NT2/D1 (cell line): ENCODE results near the gene WWTR1.

ENCODE experiments used
- YY1 ChIP-seq: IDR thresholded peaks from 2 replicates; pipeline ENCODE4 v1.6.1; 2011; ENCODE audit not compliant: insufficient read length, insufficient read depth
- ZNF274 ChIP-seq: IDR thresholded peaks from 2 replicates; pipeline ENCODE4 v1.6.1; 2011; ENCODE audit warnings: mild to moderate bottlenecking, low read depth, low read length

GRCh38 chr3:149509526-149509925 lies 148.3 kb downstream of the WWTR1 start:
- TF ChIP-seq YY1 (no peak), ZNF274 (no peak)
